Measurements from ENCODE around the gene SAP25. TPM values are rescaled to one million over a fixed set of nuclear protein-coding genes. Genes with fewer than 3 reads are reported as not detected.
"Not testable (repeated sequence)": the region's sequence is repeated elsewhere in the genome, so short reads cannot be mapped to it uniquely, and the experiment has no call there.

SAP25 gene
- polyA plus RNA-seq, 3 donors: 67.2 TPM; not detected in 2

DNA sequence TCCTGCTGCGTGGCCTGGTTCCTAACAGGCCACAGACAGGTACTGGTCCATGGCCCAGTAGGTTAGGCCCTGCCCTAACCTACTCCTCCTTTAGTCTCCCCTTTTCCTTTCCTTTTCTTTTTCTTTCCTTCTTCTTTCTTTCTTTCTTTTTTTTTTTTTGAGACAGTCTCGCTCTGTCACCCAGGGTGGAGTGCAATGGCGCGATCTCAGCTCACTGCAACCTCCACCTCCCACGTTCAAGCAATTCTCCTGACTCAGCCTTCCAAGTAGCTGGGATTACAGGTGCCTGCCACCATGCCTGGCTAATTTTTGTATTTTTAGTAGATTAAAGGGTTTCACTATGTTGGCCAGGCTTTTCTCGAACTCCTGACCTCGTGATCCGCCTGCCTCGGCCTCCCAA, 37.7 kb downstream of the SAP25 start:
- H3K27me3 ChIP-seq (ENCODE audit: control insufficient read depth in 2 of 2, insufficient read depth in 2 of 2, low read length in 2 of 2); H3K4me2 ChIP-seq (replicated peaks; ENCODE audit: extremely low read depth, low read length, poor library complexity, severe bottlenecking); H3K36me3 Mint-ChIP-seq; H3K36me3 ChIP-seq (replicated peaks in 1 of 2; ENCODE audit: control insufficient read depth in 1 of 2, insufficient read depth in 2 of 2, low read length in 2 of 2); H3K27me3 Mint-ChIP-seq (ENCODE audit: low read depth in 3 of 3); H3K9ac ChIP-seq (ENCODE audit: insufficient read depth, low read length, poor library complexity, severe bottlenecking); H4K20me1 ChIP-seq (ENCODE audit: insufficient read depth, low read length); H3K9me3 ChIP-seq (replicated peaks in 1 of 2; ENCODE audit: control insufficient read depth in 1 of 2, insufficient read depth in 1 of 2, low read length in 2 of 2); H3K4me3 Mint-ChIP-seq; DNase-seq; H3K9me3 Mint-ChIP-seq; H3K4me3 ChIP-seq (replicated peaks in 1 of 3; ENCODE audit: low read depth in 2 of 3, low read length in 3 of 3); H2AFZ ChIP-seq (ENCODE audit: insufficient read depth, low read depth, low read length, poor library complexity, severe bottlenecking); H3K27ac ChIP-seq (ENCODE audit: low read depth in 1 of 2, low read length in 2 of 2); H3K27ac Mint-ChIP-seq; H3K79me2 ChIP-seq (ENCODE audit: insufficient read depth, low read length): not testable (repeated sequence)
- intact Hi-C loops (cut with micrococcal nuclease): loop anchor here in 1 of 2 donors (5.0 kb wide), 1 partner anchor 51 kb away; the partner anchor contains the start of genes FBXO24 and LRCH4
- WGBS (ENCODE audit: insufficient coverage): 100% methylated on average over 1 of the region's 9 CpGs
- H3K4me1 ChIP-seq (ENCODE audit: control insufficient read depth in 1 of 2, insufficient read depth in 2 of 2, low read length in 2 of 2): peaks cover 14 to 18% of the 10 kb centered on the region in 2 donors
- H3K4me1 Mint-ChIP-seq: peaks cover 13% of the 10 kb centered on the region

DNA sequence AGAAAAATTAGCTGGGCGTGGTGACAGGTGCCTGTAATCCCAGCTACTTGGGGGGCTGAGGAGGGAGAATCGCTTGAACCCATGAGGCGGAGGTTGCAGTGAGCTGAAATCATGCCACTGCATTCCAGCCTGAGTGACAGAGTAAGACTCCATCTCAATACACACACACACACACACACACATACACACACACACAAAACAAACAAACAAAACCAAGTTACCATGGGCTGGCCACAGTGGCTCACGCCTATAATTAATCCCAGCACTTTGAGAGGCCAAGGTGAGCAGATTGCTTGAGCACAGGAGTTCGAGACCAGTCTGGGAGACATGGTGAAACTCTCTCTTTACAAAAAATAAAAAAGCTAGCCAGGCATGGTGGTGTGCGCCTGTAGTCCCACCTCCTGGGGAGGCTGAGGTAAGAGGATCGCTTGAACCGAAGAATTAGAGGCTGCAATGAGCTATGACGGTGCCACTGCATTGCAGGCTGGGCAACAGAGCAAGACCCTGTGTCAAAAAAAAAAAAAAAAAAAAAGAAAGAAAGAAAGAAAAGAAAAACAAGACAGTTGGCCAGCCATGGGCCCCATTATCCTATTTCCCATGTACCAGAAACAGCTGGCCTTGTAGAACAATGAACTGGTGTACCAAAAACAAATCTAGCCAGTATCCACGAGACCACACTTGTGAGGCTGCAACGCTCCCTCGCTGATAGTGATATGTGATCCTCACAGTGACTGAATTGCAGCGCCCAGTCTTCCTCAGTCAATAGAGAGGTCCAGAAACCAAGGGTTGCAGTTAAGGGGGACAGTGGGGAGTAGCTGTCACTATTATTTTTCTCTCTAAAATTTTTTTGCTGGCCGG, 41.3 kb downstream of the SAP25 start:
- Histone ChIP-seq H3K9me3 (replicated peaks in 1 of 2; ENCODE audit: control insufficient read depth in 1 of 2, insufficient read depth in 1 of 2, low read length in 2 of 2) (no peaks in the 10 kb centered on the region), H4K20me1 (ENCODE audit: insufficient read depth, low read length) (no peaks in the 10 kb centered on the region), H3K36me3 (replicated peaks in 1 of 2; ENCODE audit: control insufficient read depth in 1 of 2, insufficient read depth in 2 of 2, low read length in 2 of 2) (no peaks in the 10 kb centered on the region), H3K4me2 (replicated peaks; ENCODE audit: extremely low read depth, low read length, poor library complexity, severe bottlenecking) (no peak overlapping the region), H3K27me3 (ENCODE audit: control insufficient read depth in 2 of 2, insufficient read depth in 2 of 2, low read length in 2 of 2) (no peaks in the 10 kb centered on the region), H2AFZ (ENCODE audit: insufficient read depth, low read depth, low read length, poor library complexity, severe bottlenecking) (no peak overlapping the region), H3K79me2 (ENCODE audit: insufficient read depth, low read length) (no peaks in the 10 kb centered on the region), H3K4me3 (replicated peaks in 1 of 3; ENCODE audit: low read depth in 2 of 3, low read length in 3 of 3) (no peak overlapping the region), H3K27ac (ENCODE audit: low read depth in 1 of 2, low read length in 2 of 2) (no peak overlapping the region), H3K4me1 (ENCODE audit: control insufficient read depth in 1 of 2, insufficient read depth in 2 of 2, low read length in 2 of 2) (no peaks in the 10 kb centered on the region), H3K9ac (ENCODE audit: insufficient read depth, low read length, poor library complexity, severe bottlenecking) (no peak overlapping the region)
- Mint-ChIP-seq H3K4me1 (no peaks in the 10 kb centered on the region), H3K27ac (no peak overlapping the region), H3K4me3 (no peak overlapping the region), H3K9me3 (no peaks in the 10 kb centered on the region), H3K27me3 (ENCODE audit: low read depth in 3 of 3) (peaks cover 2 to 6% (median 2%) of the 10 kb centered on the region in 3 donors), H3K36me3 (no peaks in the 10 kb centered on the region)
- no peak for DNase-seq
- TF ChIP-seq, protein P1, sequence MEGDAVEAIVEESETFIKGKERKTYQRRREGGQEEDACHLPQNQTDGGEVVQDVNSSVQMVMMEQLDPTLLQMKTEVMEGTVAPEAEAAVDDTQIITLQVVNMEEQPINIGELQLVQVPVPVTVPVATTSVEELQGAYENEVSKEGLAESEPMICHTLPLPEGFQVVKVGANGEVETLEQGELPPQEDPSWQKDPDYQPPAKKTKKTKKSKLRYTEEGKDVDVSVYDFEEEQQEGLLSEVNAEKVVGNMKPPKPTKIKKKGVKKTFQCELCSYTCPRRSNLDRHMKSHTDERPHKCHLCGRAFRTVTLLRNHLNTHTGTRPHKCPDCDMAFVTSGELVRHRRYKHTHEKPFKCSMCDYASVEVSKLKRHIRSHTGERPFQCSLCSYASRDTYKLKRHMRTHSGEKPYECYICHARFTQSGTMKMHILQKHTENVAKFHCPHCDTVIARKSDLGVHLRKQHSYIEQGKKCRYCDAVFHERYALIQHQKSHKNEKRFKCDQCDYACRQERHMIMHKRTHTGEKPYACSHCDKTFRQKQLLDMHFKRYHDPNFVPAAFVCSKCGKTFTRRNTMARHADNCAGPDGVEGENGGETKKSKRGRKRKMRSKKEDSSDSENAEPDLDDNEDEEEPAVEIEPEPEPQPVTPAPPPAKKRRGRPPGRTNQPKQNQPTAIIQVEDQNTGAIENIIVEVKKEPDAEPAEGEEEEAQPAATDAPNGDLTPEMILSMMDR (IDR thresholded peaks at IDR 0.05): no peak
- 94% methylated on average over 3 of the region's 14 CpGs for WGBS (ENCODE audit: insufficient coverage)
- intact Hi-C loops (cut with micrococcal nuclease): no loop called here

DNA sequence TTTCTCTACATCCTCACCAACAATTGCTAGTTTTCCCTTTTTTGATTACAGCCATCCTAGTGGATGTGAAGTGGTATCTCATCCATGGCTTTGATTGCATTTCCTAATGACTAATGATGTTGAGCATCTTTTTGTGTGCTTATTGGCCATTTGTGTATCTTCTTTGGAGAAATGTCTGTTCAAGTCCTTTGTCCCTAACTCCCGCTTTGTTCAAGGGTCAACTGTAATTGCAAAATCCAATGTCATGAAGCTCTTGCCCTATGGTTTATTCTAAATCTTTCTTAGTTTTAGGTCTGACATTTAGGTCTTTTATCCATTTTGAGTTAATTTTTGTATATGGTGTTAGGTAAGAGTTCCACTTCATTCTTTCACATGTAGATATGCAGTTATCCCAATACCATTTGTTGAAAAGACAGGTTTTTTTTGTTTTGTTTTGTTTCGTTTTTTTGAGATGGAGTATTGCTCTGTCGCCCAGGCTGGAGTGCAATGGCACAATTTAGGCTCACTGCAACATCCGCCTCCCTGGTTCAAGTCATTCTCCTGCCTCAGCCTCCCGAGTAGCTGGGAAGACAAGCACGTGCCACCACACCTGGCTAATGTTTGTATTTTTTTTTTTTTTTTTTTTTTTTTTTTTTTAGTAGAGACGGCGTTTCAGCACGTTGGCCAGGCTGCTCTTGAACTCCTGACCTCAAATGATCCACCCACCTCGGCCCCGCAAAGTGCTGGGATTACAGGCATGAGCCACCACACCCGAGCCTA, 45.4 kb downstream of the SAP25 start:
- H3K4me1 ChIP-seq (ENCODE audit: control insufficient read depth in 1 of 2, insufficient read depth in 2 of 2, low read length in 2 of 2); H3K36me3 ChIP-seq (replicated peaks in 1 of 2; ENCODE audit: control insufficient read depth in 1 of 2, insufficient read depth in 2 of 2, low read length in 2 of 2); H3K27me3 ChIP-seq (ENCODE audit: control insufficient read depth in 2 of 2, insufficient read depth in 2 of 2, low read length in 2 of 2); H4K20me1 ChIP-seq (ENCODE audit: insufficient read depth, low read length); H3K4me3 Mint-ChIP-seq; H3K4me1 Mint-ChIP-seq; DNase-seq; H2AFZ ChIP-seq (ENCODE audit: insufficient read depth, low read depth, low read length, poor library complexity, severe bottlenecking); H3K4me2 ChIP-seq (replicated peaks; ENCODE audit: extremely low read depth, low read length, poor library complexity, severe bottlenecking); H3K4me3 ChIP-seq (replicated peaks in 1 of 3; ENCODE audit: low read depth in 2 of 3, low read length in 3 of 3); H3K9me3 Mint-ChIP-seq; H3K27ac ChIP-seq (ENCODE audit: low read depth in 1 of 2, low read length in 2 of 2); H3K9me3 ChIP-seq (replicated peaks in 1 of 2; ENCODE audit: control insufficient read depth in 1 of 2, insufficient read depth in 1 of 2, low read length in 2 of 2); intact Hi-C loops (cut with micrococcal nuclease); H3K36me3 Mint-ChIP-seq; H3K9ac ChIP-seq (ENCODE audit: insufficient read depth, low read length, poor library complexity, severe bottlenecking); H3K79me2 ChIP-seq (ENCODE audit: insufficient read depth, low read length); H3K27ac Mint-ChIP-seq; H3K27me3 Mint-ChIP-seq (ENCODE audit: low read depth in 3 of 3): not testable (repeated sequence)
- WGBS (ENCODE audit: insufficient coverage): 100% methylated on average over 1 of the region's 12 CpGs

All from CD14-positive monocyte (primary cell).